GM21737 (cell line): ENCODE measurements around the gene ACE.

Source experiments
- ATAC-seq: cut with Tn5 transposase; IDR thresholded peaks from one replicate; pipeline ENCODE4 v1.9.1; 2021; ENCODE audit warnings: mild to moderate bottlenecking, moderate library complexity; ENCODE audit not compliant: unreplicated experiment

Gene ACE

DNA sequence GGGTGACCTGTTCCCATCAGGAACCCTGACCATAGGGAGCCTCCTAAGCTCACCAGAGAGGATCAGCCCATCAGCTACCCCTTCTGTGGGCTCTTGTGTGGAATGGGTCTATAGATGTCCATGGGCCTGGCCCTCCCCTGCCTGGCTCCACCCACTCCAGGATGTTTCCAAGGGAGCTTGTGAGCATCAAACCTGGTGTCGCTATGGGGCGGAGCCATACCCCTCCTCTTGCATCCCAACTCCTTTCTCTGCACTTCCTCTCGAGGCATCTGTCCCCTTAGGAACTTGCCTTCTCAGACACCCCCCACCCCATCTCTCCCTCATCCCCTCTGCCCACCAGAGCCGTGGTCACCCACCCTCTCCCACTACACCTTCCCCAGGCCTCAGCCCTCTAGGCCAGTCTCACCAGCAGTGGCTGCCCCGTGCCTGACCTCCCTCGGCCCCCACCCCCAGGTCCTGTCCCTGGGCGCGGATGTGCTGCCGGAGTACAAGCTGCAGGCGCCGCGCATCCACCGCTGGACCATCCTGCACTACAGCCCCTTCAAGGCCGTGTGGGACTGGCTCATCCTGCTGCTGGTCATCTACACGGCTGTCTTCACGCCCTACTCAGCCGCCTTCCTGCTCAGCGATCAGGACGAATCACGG lies 56.7 kb downstream of the ACE start:
- no peak for ATAC-seq

- no peak for ATAC-seq
Measured at GRCh38 chr17:63534078-63534570, 57.3 kb downstream of the ACE start.

DNA sequence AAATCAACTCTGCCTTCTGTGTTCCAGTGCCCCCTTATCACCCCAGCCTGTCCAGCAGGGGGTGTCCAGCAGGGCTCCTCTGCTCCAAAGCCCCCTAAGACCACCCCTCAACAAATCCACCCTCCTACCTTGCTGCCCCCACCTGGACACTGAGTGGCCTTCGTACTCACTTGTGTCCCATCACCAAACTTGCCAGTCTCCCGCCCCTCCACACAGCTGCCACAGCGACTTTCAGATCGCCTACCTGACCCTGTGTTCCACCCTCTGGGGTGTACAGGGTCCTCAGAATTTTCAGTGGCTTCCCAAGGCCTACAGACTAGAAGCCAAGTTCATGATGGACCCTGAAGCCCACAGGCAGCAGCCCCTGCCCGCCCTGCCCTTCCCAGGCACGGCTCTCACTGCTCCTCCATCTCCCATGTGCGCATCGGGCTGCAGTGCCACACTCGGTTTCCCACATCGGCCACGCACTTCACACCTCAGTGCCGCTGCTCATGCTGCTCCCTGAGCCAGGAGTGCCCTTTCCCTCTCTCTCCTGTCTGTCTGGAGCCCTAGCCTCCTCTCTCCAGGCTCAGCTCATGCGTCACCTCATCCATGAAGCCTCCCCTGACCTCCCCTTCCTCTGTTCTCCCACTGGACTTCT lies 58.1 kb downstream of the ACE start:
- no peak for ATAC-seq

GRCh38 chr17:63535640-63536039 lies 58.8 kb downstream of the ACE start:
- no peak for ATAC-seq

DNA sequence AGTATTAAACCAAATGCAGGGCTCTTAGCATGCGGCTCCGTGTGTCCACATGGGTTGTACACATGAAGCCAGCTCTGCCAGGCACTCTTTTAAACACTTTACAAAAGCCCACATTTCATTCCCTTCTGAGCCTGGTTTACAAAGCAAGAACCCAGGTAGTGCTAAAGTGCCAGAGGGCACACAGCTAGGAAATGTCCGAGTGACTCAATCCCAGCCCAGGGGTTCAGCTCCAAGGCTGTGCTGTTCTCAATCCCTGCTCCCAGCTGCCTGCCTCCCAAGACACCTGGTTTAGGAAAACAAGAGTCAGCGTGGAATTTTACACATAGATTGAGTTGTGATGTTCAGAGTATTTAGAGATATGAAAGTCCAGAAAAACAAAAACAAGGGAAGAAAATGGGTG lies 60.1 kb downstream of the ACE start:
- ATAC-seq: no peak

GRCh38 chr17:63537991-63538692 lies 61.3 kb downstream of the ACE start:
- ATAC-seq: no peak

DNA sequence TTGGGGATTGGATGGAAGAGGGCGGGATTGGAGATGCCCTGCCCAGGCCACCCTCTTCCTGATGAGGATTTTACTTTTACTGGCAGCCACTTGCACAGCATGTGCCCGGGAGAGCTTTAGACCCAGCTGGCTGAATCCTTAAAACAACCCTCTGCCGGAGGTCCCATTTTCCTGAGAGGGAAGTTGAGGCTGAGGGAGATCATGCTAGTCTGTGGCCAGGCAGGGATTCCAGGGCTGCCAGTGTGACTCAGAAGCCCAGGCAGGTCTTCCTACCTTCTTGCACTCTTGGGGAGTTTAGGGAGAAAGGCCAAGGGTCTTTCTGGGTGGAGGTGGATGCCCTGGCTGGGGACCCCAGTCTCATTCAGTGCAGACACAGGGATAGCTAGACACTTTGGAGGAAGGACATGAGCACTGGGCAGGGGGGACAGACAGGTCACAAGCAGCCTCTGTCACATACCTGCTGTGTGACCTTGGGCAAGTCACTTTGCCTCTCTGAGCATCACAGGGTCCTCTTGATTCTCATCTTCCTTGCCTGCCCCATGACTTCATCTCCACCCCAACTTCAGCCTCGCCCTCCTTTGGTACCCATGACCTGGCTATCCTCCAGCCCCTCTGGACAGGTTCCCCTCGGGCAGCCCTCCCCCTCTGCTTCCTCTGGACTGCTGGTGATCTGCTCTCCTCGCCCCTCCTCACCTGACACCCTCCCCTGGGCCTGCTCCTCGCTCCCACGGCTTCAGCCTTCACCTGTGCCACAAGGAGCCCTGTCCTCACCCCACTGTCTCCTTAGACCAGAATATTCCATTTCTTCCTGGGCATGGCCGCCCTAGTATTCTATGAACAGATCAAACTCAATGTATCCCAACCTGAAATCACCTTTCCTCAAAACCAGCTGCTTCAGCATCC lies 62.1 kb downstream of the ACE start:
- no peak for ATAC-seq

- no peak for ATAC-seq
Measured at GRCh38 chr17:63540590-63540989, 63.7 kb downstream of the ACE start.

GRCh38 chr17:63542218-63542545 lies 65.3 kb downstream of the ACE start:
- no peak for ATAC-seq

DNA sequence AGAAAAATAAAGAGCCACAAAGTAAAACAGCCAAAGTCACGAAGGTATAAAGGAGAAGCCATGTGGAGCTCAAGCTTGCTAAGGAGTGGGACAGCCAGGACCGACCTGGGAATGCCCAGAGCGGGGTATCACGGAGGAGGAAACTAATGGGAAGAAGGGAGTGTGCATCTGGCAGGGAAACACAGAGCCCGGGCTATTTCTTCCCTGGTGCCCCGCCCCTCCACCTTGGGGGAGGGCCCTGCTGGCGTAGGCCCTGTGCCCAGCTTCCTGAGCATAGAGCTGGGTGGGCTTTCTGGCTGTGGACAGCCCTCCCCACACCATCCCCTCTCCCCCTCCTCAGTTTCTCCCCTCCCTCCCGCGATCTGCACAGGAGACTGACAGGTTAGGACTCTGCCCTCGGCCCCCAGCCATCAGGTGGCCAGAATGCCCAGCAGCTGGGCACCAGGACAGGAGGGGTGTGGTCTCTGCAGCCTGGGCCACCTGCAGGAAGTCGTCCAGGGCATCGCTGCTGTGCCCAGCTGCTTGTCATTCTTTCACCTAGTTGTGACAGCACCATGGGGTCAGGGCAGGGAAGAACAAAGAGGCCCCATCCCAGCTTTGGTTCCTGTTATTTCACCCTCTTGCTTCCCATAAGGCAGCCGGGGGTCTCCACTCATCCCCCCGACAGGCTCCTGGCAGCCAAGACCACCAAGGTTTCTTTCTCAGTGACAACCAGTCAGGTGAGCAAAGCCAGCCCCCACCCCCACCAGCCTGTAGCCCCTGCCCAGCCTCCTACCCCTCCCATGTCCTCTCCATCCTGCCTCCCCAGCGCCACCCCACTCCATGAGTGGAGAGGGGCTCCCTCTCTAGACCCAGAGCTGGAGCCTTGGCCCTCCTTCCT lies 66.3 kb downstream of the ACE start:
- ATAC-seq: no peak

DNA sequence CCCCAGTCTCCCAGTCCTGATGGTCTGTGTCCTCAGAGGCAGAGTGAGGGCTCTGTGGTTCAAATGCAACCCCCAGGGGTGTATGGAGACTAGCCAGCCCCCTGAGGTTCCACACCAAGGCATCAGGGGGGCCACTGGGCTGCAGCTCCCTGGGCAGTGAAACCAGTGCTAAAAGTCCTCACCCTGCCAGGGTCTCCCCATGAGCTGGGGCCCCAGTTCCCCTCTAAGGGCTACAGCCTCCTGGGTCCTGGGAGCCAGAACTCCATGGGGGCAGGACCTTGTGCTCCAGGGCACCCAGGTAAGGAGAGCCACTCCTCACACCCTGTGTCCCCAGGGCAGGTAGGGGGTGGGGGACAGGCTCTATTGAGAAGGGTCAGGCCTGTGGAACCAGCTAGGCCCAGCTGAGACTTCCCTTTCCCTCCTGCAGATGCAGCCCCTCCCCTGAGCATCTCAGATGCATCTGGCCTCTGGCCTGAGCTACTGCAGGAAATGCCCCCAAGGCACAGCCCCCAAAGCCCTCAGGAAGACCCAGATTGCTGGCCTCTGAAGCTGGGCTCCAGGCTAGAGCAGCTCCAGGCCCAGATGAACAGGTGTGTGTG lies 67.1 kb downstream of the ACE start:
- no peak for ATAC-seq

GRCh38 chr17:63544467-63545301 lies 67.8 kb downstream of the ACE start:
- ATAC-seq: no peak

GRCh38 chr17:63546308-63547082 lies 69.6 kb downstream of the ACE start:
- ATAC-seq: no peak

DNA sequence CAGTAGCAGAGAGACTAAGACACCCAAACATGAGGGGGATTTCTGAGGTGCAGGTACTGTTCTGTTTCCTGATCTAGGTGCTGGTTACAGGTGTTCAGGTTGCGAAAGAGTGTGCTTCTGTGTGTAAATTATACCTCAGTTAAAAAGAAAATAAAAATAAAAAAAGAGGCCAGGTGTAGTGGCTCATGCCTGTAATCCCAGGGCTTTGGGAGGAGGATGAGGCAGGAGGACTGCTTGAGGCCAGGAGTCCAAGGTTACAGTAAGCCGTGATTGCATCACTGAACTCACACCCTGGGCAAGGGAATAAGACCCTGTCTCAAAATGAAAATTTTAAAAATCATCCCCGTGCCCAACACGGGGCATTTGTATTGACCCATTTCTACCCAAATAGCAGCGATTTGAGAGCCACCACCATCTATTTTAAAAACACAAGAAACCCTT lies 70.2 kb downstream of the ACE start:
- no peak for ATAC-seq
